BLaER1 treated with 17β-estradiol and CSF1 and Interleukin-3, amounts not matched to agents 10 nM and 100 nM (cell line): Measurements from ENCODE around the gene BCL3.
"Not testable (repeated sequence)": the region's sequence is repeated elsewhere in the genome, so short reads cannot be mapped to it uniquely, and the experiment has no call there.

ENCODE experiments used
- H3K27ac ChIP-seq, 11 experiments: shearing (Covaris generic); formaldehyde crosslinking; 2 replicates each; pipeline ENCODE4 v1.8.1; 2022
- H3K27me3 ChIP-seq, 11 experiments: shearing (Covaris generic); formaldehyde crosslinking; 2 replicates each; pipeline ENCODE4 v1.8.1; 2022
- H3K36me3 ChIP-seq, 11 experiments: shearing (Covaris generic); formaldehyde crosslinking; 2 replicates each; pipeline ENCODE4 v1.8.1; 2022
- H3K4me1 ChIP-seq, 10 experiments: shearing (Covaris generic); formaldehyde crosslinking; 2 replicates each; pipeline ENCODE4 v1.8.1; 2022
- H3K4me2 ChIP-seq, 11 experiments: shearing (Covaris generic); formaldehyde crosslinking; 2 replicates each; pipeline ENCODE4 v1.8.1; 2022
- H3K4me3 ChIP-seq, 10 experiments: shearing (Covaris generic); formaldehyde crosslinking; 2 replicates each; pipeline ENCODE4 v1.8.1; 2022
- H3K9ac ChIP-seq, 11 experiments: shearing (Covaris generic); formaldehyde crosslinking; 2 replicates each; pipeline ENCODE4 v1.8.1; 2022
- H3K9me3 ChIP-seq, 11 experiments: shearing (Covaris generic); formaldehyde crosslinking; replicated peaks in 1 of 11; 2 replicates each; pipeline ENCODE4 v1.8.1; 2022
- H4K20me1 ChIP-seq, 11 experiments: shearing (Covaris generic); formaldehyde crosslinking; 2 replicates each; pipeline ENCODE4 v1.8.1; 2022
- Cebpa-rat ChIP-seq, 11 experiments: shearing (Covaris generic); IDR thresholded peaks; 2 replicates each; pipeline ENCODE4 v1.8.1; 2022

The BCL3 gene

DNA sequence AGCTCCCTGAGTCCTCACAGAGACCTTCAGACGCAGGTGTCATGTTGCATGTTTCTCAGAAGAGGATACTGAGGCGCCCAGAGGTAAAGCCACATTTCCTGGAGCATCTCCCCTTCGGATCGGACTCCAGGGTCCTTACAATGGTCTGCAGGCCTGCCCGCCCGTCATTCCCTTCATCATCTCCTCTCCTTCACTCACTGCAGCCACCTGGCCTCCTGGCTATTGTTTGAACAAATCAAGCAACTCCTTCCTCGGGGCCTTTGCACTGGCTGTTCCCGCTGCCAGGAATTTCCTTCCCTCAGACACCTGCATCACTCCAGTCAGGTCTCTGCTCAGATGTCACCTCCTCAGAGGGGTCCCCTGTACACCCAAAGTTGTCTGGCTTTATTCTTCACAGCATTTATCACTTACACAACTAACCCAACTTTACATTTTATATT is 29.2 kb upstream of the BCL3 start:
- Histone ChIP-seq H3K4me1 (peaks cover 34 to 66% (median 59%) of the 10 kb centered on the region in 10 experiments), H3K27me3 (no peaks in the 10 kb centered on the region), H3K9ac (no peak overlapping the region), H4K20me1 (no peaks in the 10 kb centered on the region), H3K36me3 (peaks cover 0 to 5% (median 0%) of the 10 kb centered on the region in 11 experiments; a peak in 1 of 22 replicates), H3K4me3 (peak overlapping the region in 1 of 10 experiments; percentile 12; a peak in 1 of 20 replicates), H3K9me3 (peaks cover 15 to 20% (median 17%) of the 10 kb centered on the region in 11 experiments), H3K4me2 (peak overlapping the region in 8 of 11 experiments; percentile 15 to 91 (median 83); a peak in 15 of 22 replicates), H3K27ac (0 out of 22 replicates have a peak overlapping the region, but pooled peaks of 1 of the 11 experiments have one; percentile 18)
- TF ChIP-seq Cebpa-rat (IDR thresholded peaks at IDR 0.05) = no peak

DNA sequence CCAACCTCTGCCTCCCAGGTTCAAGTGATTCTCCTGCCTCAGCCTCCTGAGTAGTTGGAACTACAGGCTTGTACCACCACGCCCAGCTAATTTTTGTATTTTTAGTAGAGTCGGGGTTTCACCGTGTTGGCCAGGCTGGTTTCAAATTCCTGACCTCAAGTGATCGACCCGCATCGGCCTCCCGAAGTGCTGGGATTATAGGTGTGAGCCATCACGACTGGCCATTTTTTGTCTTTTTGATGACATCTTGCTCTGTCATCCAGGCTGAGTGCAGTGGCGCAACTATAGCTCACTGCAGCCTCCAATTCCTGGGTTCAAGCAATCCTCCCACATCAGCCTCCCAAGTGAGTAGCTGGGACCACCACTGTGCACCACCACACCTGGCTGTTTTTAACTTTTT is 28.1 kb upstream of the BCL3 start:
- not testable (repeated sequence) for H3K27ac ChIP-seq, H3K27me3 ChIP-seq, H3K36me3 ChIP-seq, H3K4me3 ChIP-seq, H3K9me3 ChIP-seq, H4K20me1 ChIP-seq, H3K9ac ChIP-seq
- peaks cover 44 to 77% (median 69%) of the 10 kb centered on the region in 10 experiments for H3K4me1 ChIP-seq
- peak overlapping the region in 8 of 11 experiments; percentile 63 to 96 (median 86); a peak in 15 of 22 replicates for H3K4me2 ChIP-seq

DNA sequence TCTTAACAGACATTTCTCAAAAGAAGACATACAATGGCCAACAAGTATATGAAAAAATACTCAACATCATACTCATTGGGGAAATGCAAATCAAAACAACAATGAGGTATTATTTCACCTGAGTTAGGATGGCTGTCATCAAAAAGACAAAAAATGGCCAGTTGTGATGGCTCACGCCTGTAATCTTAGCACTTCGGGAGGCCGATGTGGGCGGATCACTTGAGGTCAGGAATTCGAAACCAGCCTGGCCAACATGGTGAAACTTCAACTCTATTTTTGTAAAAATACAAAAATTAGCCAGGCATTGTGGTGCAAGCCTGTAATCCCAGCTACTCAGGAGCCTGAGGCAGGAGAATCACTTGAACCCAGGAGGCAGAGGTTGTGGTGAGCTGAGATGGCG is 27.6 kb upstream of the BCL3 start:
- Histone ChIP-seq H4K20me1 (no peaks in the 10 kb centered on the region), H3K4me2 (peak overlapping the region; percentile 63 to 96 (median 89); a peak in 21 of 22 replicates), H3K4me1 (peaks cover 48 to 82% (median 74%) of the 10 kb centered on the region in 10 experiments), H3K9me3 (peaks cover 0 to 3% (median under 1%) of the 10 kb centered on the region in 11 experiments; a peak in 12 of 22 replicates), H3K27ac (peak overlapping the region in 5 of 11 experiments; percentile 50 to 78 (median 70); a peak in 7 of 22 replicates), H3K4me3 (no peak overlapping the region), H3K27me3 (no peaks in the 10 kb centered on the region), H3K36me3 (no peaks in the 10 kb centered on the region), H3K9ac (peak overlapping the region in 1 of 11 experiments; percentile 56; a peak in 1 of 22 replicates)
- TF ChIP-seq Cebpa-rat (IDR thresholded peaks at IDR 0.05) = no peak

DNA sequence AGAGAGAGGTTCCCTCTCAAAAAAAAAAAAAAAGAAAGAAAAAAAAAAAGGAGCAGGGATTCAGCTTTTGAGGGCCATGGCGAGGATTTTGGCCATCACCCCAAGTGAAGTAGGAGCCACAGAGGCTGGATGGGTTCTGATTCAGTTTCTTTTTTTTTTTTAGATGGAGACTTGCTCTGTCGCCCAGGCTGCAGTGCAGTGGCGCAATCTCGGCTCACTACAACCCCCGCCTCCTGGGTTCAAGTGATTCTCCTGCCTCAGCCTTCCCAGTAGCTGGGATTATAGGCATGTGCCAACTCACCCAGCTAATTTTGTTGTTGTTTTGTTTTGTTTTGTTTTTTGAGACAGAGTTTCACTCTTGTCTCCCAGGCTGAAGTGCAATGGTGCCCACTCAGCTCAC is 27.1 kb upstream of the BCL3 start:
- Histone ChIP-seq H3K27ac (peak overlapping the region in 9 of 11 experiments; percentile 30 to 78 (median 62); a peak in 14 of 22 replicates), H3K4me3 (0 out of 20 replicates have a peak overlapping the region, but pooled peaks of 3 of the 10 experiments have one; percentile 18 to 52 (median 33)), H3K4me1 (peaks cover 48 to 87% (median 76%) of the 10 kb centered on the region in 10 experiments), H3K9ac (peak overlapping the region in 4 of 11 experiments; percentile 56 to 70 (median 62); a peak in 6 of 22 replicates), H3K4me2 (peak overlapping the region; percentile 63 to 96 (median 89))
- H3K27me3 ChIP-seq, H3K36me3 ChIP-seq, H4K20me1 ChIP-seq, H3K9me3 ChIP-seq: not testable (repeated sequence)

DNA sequence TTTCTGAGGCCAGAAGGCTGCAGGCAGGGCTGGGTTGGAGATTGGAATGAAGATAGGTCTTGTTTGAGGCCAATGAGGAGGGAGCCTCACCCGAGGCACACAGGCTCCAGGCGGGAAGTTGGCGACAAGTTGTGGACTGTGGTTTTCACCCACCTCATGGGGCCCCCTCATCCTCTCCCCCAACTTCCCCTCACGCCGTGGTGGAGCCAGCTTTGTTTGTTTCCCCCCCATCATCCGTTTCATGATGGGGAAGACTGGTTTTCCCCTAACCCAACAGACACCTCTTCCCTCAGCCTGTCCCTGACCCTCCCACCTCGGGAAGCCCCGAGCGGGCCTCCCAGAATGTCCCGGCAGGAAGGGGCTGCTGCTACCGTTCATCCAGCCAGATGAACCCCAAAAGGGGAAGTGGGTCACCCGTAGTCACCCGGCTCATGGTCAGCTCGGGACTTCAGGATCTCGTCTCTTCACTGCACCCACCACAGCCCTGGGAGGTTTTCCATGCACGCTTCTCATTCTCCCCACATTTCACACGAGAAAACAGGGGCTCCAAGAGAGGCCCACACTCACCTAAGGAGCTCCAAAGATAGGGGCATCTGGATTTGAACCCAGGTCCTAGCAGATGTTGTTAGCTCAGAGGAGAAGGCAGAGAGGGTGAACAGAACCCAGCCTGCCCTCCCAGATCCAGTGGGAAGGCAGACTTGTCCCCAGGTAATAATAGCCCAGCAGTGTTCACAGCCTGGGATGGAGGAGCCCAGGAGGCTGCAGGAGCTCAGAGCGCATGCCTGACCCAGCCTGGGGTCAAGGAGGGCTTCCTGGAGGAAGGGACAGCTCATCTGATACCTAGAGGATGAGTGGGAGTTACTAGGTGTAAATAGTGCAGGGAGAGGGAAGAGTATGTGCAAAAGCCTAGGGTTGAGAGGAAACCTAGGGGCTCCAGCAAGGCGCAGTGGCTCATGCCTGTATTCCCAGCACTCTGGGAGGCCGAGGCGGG is 26.1 kb upstream of the BCL3 start:
- TF ChIP-seq Cebpa-rat (IDR thresholded peaks at IDR 0.05) = no peak
- Histone ChIP-seq H3K27me3 (no peaks in the 10 kb centered on the region), H4K20me1 (no peaks in the 10 kb centered on the region), H3K4me3 (peak overlapping the region in 4 of 10 experiments; percentile 9 to 52 (median 26); a peak in 6 of 20 replicates), H3K27ac (peak overlapping the region in 10 of 11 experiments; percentile 2 to 78 (median 62); a peak in 19 of 22 replicates), H3K4me2 (peak overlapping the region; percentile 63 to 96 (median 89)), H3K9ac (peak overlapping the region; percentile 11 to 70 (median 56); a peak in 18 of 22 replicates), H3K9me3 (no peaks in the 10 kb centered on the region), H3K4me1 (peaks cover 49 to 97% (median 80%) of the 10 kb centered on the region in 10 experiments), H3K36me3 (no peaks in the 10 kb centered on the region)

DNA sequence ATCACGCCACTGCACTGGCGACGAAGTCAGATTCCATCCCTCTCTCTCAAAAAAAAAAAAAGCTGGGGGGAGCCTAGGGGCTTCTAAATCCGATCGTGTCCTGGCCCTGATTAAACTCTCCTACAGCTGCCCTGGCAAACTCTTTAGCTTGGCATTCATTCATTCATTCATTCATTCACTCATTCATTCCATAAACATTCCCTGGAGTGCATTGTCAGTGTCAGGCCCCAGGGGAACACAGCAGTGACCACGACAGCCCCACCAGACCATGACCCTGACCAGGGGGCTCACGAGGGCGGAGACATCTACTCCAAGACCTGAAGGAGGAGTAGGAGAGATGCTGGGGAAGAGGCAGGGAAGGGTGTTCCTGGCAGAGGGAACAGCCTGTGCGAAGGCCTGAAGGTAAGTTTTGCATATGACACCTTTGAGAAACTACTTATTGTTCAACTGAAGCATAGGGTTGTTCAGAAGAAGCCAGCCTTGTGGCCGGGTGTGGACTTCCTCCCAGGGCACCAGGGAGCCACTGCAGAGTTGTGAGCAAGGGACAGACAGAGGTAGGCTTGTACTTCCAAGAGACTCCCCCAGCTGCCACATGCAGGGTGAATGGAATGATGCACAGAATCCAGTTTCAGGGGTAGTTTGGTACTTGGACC is 25.1 kb upstream of the BCL3 start:
- no peak overlapping the region for H3K4me3 ChIP-seq
- no peaks in the 10 kb centered on the region for H4K20me1 ChIP-seq
- no peaks in the 10 kb centered on the region for H3K36me3 ChIP-seq
- H3K27ac ChIP-seq = peak overlapping the region in 6 of 11 experiments; percentile 3 to 78 (median 66); a peak in 8 of 22 replicates
- H3K4me1 ChIP-seq = peaks cover 59 to 97% (median 83%) of the 10 kb centered on the region in 10 experiments
- no peaks in the 10 kb centered on the region for H3K9me3 ChIP-seq
- H3K4me2 ChIP-seq = peak overlapping the region; percentile 63 to 96 (median 89)
- H3K9ac ChIP-seq = peak overlapping the region in 3 of 11 experiments; percentile 2 to 60 (median 40); a peak in 3 of 22 replicates
- no peak for TF ChIP-seq Cebpa-rat (IDR thresholded peaks at IDR 0.05)
- H3K27me3 ChIP-seq = no peaks in the 10 kb centered on the region

DNA sequence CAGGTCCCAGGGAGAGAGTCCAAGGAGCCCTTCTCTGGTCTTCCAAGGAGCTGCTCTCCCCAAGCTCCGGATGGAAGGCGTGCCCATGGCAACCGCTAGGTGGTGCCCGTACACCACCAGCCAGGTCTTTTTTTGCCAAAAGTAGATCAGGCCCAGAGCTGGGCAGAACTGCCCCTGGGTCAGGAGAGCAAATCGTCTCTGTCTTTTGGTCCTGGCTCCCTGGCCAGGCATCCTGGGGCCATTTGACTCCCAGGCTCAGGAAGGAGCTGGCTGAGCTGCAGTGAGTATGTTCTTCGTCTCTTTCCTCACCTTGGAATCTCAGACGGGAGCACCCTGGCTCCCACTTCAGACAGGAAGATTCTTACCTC is 24.6 kb upstream of the BCL3 start:
- H3K27me3 ChIP-seq = no peaks in the 10 kb centered on the region
- peak overlapping the region in 5 of 11 experiments; percentile 2 to 39 (median 26); a peak in 6 of 22 replicates for H3K9ac ChIP-seq
- no peaks in the 10 kb centered on the region for H4K20me1 ChIP-seq
- no peak for TF ChIP-seq Cebpa-rat (IDR thresholded peaks at IDR 0.05)
- peak overlapping the region; percentile 63 to 96 (median 89) for H3K4me2 ChIP-seq
- H3K9me3 ChIP-seq = no peaks in the 10 kb centered on the region
- H3K4me3 ChIP-seq = no peak overlapping the region
- H3K36me3 ChIP-seq = no peaks in the 10 kb centered on the region
- H3K27ac ChIP-seq = peak overlapping the region in 2 of 11 experiments; percentile 62 to 78; a peak in 4 of 22 replicates
- peaks cover 60 to 97% (median 82%) of the 10 kb centered on the region in 10 experiments for H3K4me1 ChIP-seq

DNA sequence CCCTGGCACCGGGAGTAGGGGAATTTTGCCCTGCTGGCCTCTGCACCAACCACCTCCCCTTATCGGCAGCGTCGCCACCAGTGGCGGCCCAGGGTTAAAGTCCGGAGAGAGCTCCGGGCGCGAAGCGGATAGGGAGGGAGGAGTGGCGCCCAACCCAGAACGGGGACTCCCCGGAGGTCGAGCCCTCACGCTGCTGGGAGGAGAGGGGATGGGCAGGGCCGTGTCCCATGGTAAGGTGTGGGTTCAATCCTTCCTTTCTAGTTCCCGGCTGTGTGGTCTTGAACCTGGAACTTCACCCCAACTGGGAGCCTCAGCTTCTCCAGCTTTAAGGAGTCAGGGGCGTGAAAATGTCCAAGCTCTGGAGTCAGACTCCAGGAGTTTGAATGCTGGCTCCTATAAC is 23.3 kb upstream of the BCL3 start:
- peaks cover 58 to 98% (median 83%) of the 10 kb centered on the region in 10 experiments for H3K4me1 ChIP-seq
- H4K20me1 ChIP-seq = no peaks in the 10 kb centered on the region
- H3K4me2 ChIP-seq = peak overlapping the region in 10 of 11 experiments; percentile 0 to 89 (median 52); a peak in 17 of 22 replicates
- H3K27ac ChIP-seq = peak overlapping the region in 1 of 11 experiments; percentile 11; a peak in 2 of 22 replicates
- H3K4me3 ChIP-seq = no peak overlapping the region
- no peaks in the 10 kb centered on the region for H3K9me3 ChIP-seq
- H3K9ac ChIP-seq = peak overlapping the region in 3 of 11 experiments; percentile 0 to 3 (median 2); a peak in 2 of 22 replicates
- no peak for TF ChIP-seq Cebpa-rat (IDR thresholded peaks at IDR 0.05)
- H3K36me3 ChIP-seq = no peaks in the 10 kb centered on the region
- H3K27me3 ChIP-seq = no peaks in the 10 kb centered on the region
